SJSA1 (cell line): ENCODE measurements around the gene MYO1D. TPM values are rescaled to one million over a fixed set of nuclear protein-coding genes. Genes with fewer than 3 reads are reported as not detected.
A peak's percentile ranks its signal among the peaks of the same experiment; 100 is the strongest.
"Not testable (repeated sequence)": the region's sequence is repeated elsewhere in the genome, so short reads cannot be mapped to it uniquely, and the experiment has no call there.

Experiments used
- DNase-seq, 2 experiments: peaks; one replicate each; pipeline ENCODE4 v3.0.0-alpha.2; 2015 to 2020; ENCODE audit warnings: low spot score in 2 of 2, low read depth in 1 of 2
- H3K27ac ChIP-seq: fragments of 250-450 bp; sonication (Bioruptor Pico); 2 replicates; pipeline ENCODE4 v1.5.1; 2020; ENCODE audit warnings: mild to moderate bottlenecking, moderate library complexity
- H3K27me3 ChIP-seq: fragments of 250-450 bp; sonication (Bioruptor Pico); replicated peaks from 2 replicates; pipeline ENCODE4 v1.5.1; 2020; ENCODE audit warnings: mild to moderate bottlenecking, moderate library complexity
- H3K36me3 ChIP-seq: fragments of 250-450 bp; sonication (Bioruptor Pico); 2 replicates; pipeline ENCODE4 v1.5.1; 2020; ENCODE audit warnings: mild to moderate bottlenecking
- H3K4me1 ChIP-seq: fragments of 250-450 bp; sonication (Bioruptor Pico); replicated peaks from 2 replicates; pipeline ENCODE4 v1.6.1; 2021; ENCODE audit warnings: mild to moderate bottlenecking
- H3K4me3 ChIP-seq: fragments of 250-450 bp; sonication (Bioruptor Pico); 2 replicates; pipeline ENCODE4 v1.5.1; 2020; ENCODE audit warnings: mild to moderate bottlenecking
- H3K9me3 ChIP-seq: fragments of 250-450 bp; sonication (Bioruptor Pico); replicated peaks from 2 replicates; pipeline ENCODE4 v1.5.1; 2020; ENCODE audit warnings: mild to moderate bottlenecking
- total RNA-seq: library from RNA; depleted of rRNA; stranded (reverse); fragments of >200 nt; shearing (Covaris generic); gene quantifications from 2 replicates; pipeline ENCODE4 v1.2.3, GENCODE V29; 2014

The MYO1D gene
- total RNA-seq, 1 experiment from 2014 or later: 1.1 TPM

GRCh38 chr17:32461853-32462617 lies 414.9 kb downstream of the MYO1D start:
- Histone ChIP-seq H3K9me3 (no peaks in the 10 kb centered on the region), H3K36me3 (peaks cover 93% of the 10 kb centered on the region), H3K4me1 (no peaks in the 10 kb centered on the region), H3K27me3 (no peaks in the 10 kb centered on the region), H3K27ac (no peak overlapping the region), H3K4me3 (no peak overlapping the region)
- DNase-seq: peak; percentile 47 to 63

GRCh38 chr17:32461498-32461852 lies 415.4 kb downstream of the MYO1D start:
- Histone ChIP-seq H3K4me3 (no peak overlapping the region), H3K27ac (no peak overlapping the region), H3K4me1 (no peaks in the 10 kb centered on the region), H3K27me3 (no peaks in the 10 kb centered on the region), H3K9me3 (no peaks in the 10 kb centered on the region), H3K36me3 (peaks cover 94% of the 10 kb centered on the region)
- DNase-seq: no peak

- no peak overlapping the region for H3K4me3 ChIP-seq
- H3K4me1 ChIP-seq: no peaks in the 10 kb centered on the region
- H3K9me3 ChIP-seq: no peaks in the 10 kb centered on the region
- H3K36me3 ChIP-seq: peaks cover 91% of the 10 kb centered on the region
- no peak for DNase-seq
- no peaks in the 10 kb centered on the region for H3K27me3 ChIP-seq
- no peak overlapping the region for H3K27ac ChIP-seq
These were observed 416.9 kb downstream of the MYO1D start for GRCh38 chr17:32460054-32460453.

DNA sequence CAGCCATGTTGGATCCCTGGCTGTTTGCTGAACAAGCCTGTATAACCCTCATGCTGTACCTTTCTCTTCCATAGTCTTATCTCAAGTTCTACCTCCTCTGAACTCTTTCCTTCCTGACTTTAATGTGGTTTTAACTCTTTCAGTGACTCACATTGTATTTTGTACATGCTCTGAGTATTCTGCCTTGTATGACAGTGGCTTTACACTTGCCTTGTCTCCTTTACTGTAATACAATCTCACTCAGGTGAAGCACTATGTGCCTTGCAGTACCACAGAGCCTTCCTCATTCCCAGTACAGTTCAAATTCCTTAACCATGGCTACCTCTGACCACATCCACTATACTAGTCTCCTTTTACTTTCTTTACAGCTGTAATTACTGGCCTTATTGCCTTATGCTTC lies 418.6 kb downstream of the MYO1D start:
- no peaks in the 10 kb centered on the region for H3K9me3 ChIP-seq
- no peak overlapping the region for H3K27ac ChIP-seq
- no peak overlapping the region for H3K4me3 ChIP-seq
- no peaks in the 10 kb centered on the region for H3K4me1 ChIP-seq
- no peak for DNase-seq
- H3K27me3 ChIP-seq: no peaks in the 10 kb centered on the region
- H3K36me3 ChIP-seq: peaks cover 93% of the 10 kb centered on the region

DNA sequence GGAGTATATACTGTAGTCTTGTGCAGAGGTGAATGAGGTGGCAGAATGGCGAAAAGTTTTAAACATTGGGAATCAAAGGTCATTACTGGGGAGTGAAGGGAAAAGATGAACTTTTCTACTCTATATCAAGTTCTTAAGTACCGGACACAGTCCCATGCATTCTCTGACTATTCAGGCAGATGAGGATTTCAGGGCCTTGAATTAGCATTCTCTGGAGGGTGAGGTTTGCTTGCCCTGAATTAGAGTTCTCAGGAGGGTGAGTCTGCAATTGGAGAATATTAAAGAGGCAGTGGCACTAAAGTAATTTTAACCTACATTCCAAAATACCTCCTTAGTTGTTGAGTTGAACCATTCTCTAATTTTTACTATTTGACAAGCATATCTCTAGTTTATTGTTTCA lies 423.6 kb downstream of the MYO1D start:
- H3K4me3 ChIP-seq: no peak overlapping the region
- H3K27ac ChIP-seq: no peak overlapping the region
- no peak for DNase-seq
- peaks cover 92% of the 10 kb centered on the region for H3K36me3 ChIP-seq
- no peaks in the 10 kb centered on the region for H3K4me1 ChIP-seq
- no peaks in the 10 kb centered on the region for H3K9me3 ChIP-seq
- no peaks in the 10 kb centered on the region for H3K27me3 ChIP-seq

GRCh38 chr17:32452281-32452680 lies 424.6 kb downstream of the MYO1D start:
- Histone ChIP-seq H3K27me3 (no peaks in the 10 kb centered on the region), H3K4me3 (no peak overlapping the region), H3K36me3 (peaks cover 91% of the 10 kb centered on the region), H3K9me3 (no peaks in the 10 kb centered on the region), H3K4me1 (no peaks in the 10 kb centered on the region), H3K27ac (no peak overlapping the region)
- DNase-seq: no peak

- no peak overlapping the region for H3K27ac ChIP-seq
These were observed 425.0 kb downstream of the MYO1D start for GRCh38 chr17:32451879-32452278.

GRCh38 chr17:32450379-32450778 lies 426.5 kb downstream of the MYO1D start:
- not testable (repeated sequence) for H3K4me3 ChIP-seq, H3K27ac ChIP-seq, DNase-seq, H3K27me3 ChIP-seq, H3K9me3 ChIP-seq
- Histone ChIP-seq H3K4me1 (peaks cover 10% of the 10 kb centered on the region), H3K36me3 (peaks cover 92% of the 10 kb centered on the region)

More at GRCh38 chr17:32451879-32452278, 425.0 kb downstream of the MYO1D start:
- Histone ChIP-seq H3K9me3 (no peaks in the 10 kb centered on the region), H3K27me3 (no peaks in the 10 kb centered on the region), H3K36me3 (peaks cover 91% of the 10 kb centered on the region), H3K4me3 (no peak overlapping the region), H3K4me1 (no peaks in the 10 kb centered on the region)
- no peak for DNase-seq

DNA sequence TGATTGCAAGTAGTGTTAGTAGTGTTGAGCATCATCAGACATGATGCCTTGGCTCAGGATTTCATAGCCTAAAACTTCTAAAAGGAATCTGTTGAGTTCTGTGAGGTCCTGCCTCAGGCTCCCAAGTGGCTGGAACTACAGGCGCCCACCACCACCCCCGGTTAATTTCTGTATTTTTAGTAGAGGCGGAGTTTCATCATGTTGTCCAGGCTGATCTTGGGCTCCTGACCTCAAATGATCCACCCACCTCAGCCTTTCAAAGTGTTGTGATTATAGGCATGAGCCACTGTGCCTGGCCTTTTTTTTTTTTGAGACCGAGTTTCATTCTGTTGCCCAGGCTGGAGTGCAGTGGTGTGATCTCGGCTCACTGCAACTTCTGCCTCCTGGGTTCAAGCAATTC lies 427.0 kb downstream of the MYO1D start:
- Histone ChIP-seq H3K27ac (no peak overlapping the region), H3K9me3 (no peaks in the 10 kb centered on the region), H3K4me1 (peaks cover 10% of the 10 kb centered on the region), H3K4me3 (no peak overlapping the region), H3K36me3 (peaks cover 89% of the 10 kb centered on the region), H3K27me3 (no peaks in the 10 kb centered on the region)
- DNase-seq: no peak

DNA sequence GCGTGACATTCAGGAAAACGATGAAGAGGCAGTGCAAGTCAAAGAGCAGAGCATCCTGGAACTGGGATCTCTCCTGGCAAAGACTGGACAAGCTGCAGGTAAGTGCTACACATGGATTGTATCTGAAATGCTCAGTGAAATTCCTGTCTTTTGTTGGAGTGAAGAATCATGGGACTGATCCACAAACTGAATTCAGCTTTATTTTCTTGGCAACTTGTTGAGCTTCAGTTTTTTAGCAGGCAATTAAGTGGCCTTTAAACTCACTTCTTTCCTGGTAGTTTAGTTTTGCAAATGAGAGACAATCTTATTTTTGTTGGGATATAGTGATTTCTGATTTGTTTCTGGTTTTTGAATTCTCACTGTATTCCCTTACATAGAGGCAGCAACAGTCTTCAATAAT lies 430.0 kb downstream of the MYO1D start:
- Histone ChIP-seq H3K36me3 (peaks cover 65% of the 10 kb centered on the region), H3K4me1 (peaks cover 10% of the 10 kb centered on the region), H3K9me3 (no peaks in the 10 kb centered on the region), H3K27me3 (peaks cover 3% of the 10 kb centered on the region; the same call in 1 of the 2 replicates), H3K4me3 (no peak overlapping the region), H3K27ac (no peak overlapping the region)
- DNase-seq: no peak

- no peak for DNase-seq
- peaks cover 10% of the 10 kb centered on the region for H3K4me1 ChIP-seq
- peaks cover 57% of the 10 kb centered on the region for H3K36me3 ChIP-seq
- H3K27ac ChIP-seq: no peak overlapping the region; the same call in 1 of the 2 replicates
- no peak overlapping the region; the same call in 1 of the 2 replicates for H3K4me3 ChIP-seq
- H3K9me3 ChIP-seq: no peaks in the 10 kb centered on the region
- H3K27me3 ChIP-seq: peaks cover 3% of the 10 kb centered on the region; the same call in 1 of the 2 replicates
These were observed 431.0 kb downstream of the MYO1D start for GRCh38 chr17:32445971-32446370.

- H3K27me3 ChIP-seq: peaks cover 3% of the 10 kb centered on the region; the same call in 1 of the 2 replicates
- no peaks in the 10 kb centered on the region for H3K9me3 ChIP-seq
- peaks cover 10% of the 10 kb centered on the region for H3K4me1 ChIP-seq
- peaks cover 54% of the 10 kb centered on the region for H3K36me3 ChIP-seq
- peak overlapping the region; percentile 88 for H3K4me3 ChIP-seq
- H3K27ac ChIP-seq: peak overlapping the region; percentile 90; the same call in 1 of the 2 replicates
- no peak for DNase-seq
These were observed 431.4 kb downstream of the MYO1D start for GRCh38 chr17:32445497-32445896.

DNA sequence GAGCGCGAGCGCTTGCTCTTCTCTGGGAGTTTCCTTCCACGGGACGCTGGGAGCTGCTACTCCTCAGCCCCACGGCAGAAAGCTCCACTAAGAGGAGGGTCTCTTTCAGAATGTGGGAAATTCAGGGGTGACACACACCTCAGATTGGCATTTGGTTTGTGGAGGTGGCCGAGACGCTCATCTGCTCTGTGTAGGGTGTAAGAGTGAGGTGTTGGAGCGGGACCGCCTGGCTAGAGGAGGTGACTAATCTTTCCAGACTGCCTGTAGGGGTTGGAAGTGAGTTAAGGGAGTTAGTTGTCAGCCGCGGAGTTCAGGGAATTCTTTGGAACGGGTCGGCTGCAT lies 431.9 kb downstream of the MYO1D start:
- peaks cover 50% of the 10 kb centered on the region for H3K36me3 ChIP-seq
- H3K27me3 ChIP-seq: peaks cover 3% of the 10 kb centered on the region; the same call in 1 of the 2 replicates
- no peaks in the 10 kb centered on the region for H3K9me3 ChIP-seq
- H3K4me1 ChIP-seq: peaks cover 10% of the 10 kb centered on the region
- peak overlapping the region; percentile 90 for H3K27ac ChIP-seq
- DNase-seq: peak; percentile 60 to 64
- H3K4me3 ChIP-seq: peak overlapping the region; percentile 88

DNA sequence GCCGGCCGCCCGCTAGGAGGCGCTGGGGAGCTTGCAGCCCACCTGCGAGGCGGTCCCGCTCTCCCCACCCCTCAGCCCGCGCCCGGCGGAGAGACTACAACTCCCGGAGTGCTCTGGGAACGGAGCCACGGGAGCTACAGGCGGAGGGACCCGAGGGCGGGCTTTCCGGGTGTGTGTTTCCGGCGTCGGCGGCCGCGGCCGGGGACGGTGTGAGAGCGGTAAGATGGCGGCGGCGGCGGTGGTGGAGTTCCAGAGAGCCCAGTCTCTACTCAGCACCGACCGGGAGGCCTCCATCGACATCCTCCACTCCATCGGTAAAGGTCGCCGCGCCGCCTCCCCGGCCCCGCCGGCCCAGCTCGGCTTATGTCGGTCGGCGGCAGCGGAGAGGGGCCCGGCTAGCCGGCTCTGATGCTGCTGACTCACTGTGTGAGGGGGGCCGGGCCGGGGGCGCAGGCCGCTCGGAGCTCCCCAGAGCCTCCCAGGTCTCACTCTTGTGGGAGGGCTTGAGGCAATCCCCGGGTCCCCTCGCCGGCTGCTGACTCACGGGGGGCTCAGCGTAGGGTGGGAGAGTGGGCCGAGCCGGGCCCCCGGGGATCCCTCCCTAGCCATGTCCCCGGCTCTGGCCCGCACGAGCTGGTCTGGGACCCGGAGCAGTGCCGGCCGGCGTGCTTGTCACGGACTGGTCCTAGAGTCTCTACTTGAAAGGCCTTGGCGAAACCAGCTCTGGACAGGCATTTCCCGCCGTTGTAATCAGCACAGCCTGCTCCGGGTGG lies 432.4 kb downstream of the MYO1D start, which contains the start of gene PSMD11:
Gene PSMD11 (plus strand): TSS at position 210 of the 773 bp plus-strand sequence. CDS start 14 bp downstream, at position 224.
- Histone ChIP-seq H3K27me3 (peaks cover 3% of the 10 kb centered on the region; the same call in 1 of the 2 replicates), H3K4me1 (peaks cover 10% of the 10 kb centered on the region), H3K27ac (peak within 1 kb of the TSS; percentile 90), H3K9me3 (no peaks in the 10 kb centered on the region), H3K36me3 (peaks cover 44% of the 10 kb centered on the region), H3K4me3 (peak within 1 kb of the TSS; percentile 88)
- DNase-seq: peak; percentile 93 to 98
